Cerebellar nuclear complex (tissue), 1 donor: ENCODE data around the gene FOXP1.

Experiments
- DNase-seq, 2 experiments: peaks; one replicate each; lab custom pipeline; 2025; lab: John Stamatoyannopoulos, UW

The FOXP1 gene

DNA sequence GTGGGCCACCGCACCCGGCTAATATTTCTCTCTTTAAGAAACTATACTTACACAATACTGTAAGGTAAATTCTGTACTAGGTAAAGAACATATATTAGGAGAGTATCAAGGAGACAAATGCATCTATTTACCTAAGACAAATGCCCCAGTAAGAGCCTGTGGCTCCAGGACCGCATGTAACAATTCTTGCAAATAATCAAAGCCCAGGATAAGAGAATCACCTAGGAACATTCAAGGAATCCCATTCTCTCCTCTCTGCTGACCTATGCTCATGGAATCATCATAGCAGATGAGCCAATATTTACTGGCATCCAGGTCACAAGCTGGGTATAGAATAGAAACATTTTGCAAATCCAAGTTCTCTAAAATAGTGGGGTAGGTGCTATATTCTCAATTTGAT, 347.7 kb downstream of the FOXP1 start:
- no peak for DNase-seq

DNA sequence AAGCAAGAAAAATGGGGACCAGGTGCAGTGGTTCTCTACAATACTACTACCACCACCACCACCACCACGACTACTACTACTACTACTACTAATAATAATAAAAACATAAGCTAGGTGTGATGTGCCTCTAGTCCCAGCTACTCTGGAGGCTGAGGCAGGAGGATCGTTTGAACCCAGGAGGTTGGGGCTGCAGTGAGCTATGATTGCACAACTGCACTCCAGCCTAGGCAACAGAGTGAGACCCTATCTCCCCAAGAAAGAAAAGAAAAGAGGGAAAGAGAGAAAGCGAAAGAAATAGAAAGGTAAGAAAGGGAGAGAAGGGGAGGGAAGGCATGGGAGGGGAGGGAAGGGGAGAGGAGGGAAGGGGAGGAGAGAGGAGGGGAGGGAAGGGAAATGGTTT, 350.6 kb downstream of the FOXP1 start:
- DNase-seq = no peak

DNA sequence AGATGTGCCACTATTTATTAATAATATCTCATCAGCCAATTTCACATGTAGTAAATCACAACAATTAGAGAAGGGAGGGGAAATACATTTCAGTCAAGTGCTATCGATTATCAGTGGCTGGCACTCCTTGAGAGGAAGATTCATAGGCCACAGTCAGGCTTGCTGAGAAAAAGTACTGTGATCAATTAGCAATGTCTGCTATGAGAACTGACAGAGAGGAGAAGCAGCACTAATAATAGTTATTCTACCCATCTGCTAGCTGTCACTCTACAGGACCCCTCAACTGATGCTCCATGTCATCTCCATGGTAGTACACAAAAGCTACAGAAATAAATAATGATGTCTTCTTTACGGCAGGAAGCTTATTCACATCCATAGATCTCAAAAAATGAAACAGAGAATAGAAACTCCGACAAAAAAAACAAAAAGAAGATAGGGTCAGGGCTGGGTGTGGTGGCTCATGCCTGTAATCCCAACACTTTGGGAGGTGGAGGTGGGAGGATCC, 351.3 kb downstream of the FOXP1 start:
- no peak for DNase-seq

DNA sequence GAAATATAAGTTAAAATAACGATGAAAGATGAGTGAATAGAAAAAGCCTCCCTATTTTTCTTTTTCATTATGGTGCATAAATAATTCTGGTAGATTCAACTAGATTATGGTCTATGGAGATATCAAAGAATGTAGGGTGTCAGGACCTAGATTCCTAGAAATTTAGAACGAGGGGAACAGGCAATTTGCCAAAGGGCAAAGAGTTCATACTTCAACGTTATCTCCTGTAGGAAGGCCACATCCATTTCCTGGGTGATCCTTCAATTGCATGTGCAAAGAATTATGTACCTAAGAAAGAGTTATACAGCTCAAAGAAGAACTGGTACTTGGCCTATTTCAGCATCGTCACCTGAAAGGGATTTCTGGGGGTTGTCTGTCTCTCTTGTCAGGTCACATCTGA, 351.8 kb downstream of the FOXP1 start:
- DNase-seq = no peak

DNA sequence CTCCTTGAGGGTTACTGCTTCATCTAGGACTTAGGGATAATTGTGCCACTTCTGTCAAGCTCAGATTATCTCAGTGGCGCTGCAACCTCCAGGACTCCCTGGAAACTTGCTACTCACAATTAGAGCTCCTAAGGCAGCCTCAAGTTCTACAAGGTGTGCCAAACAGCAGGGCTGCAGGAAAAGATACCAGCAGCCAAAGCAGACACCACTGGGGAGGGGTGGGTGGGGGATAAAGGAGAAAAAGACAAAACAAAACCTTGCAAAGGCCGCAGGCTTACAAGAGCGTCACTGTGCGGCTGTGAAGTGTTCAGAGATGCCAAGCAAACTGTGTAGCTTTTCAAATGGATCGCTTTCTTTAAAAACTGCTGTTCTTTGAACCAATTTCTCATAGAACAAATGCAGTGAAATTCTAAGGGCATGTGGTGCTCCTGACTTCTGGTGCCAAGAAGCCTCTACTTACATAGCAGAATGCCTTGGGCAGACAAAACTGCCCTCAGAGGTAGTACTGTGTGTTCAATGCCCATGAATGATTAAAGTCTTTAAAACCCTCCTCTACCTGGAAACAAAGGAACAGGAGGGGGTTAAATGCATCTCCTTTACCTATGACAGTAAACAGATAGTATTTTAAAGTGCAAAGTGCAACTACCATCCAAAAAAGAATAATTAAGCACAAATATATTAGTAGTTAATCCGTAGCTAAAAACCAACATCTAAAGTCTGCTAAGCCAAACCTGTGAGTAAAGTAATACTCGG, 353.4 kb downstream of the FOXP1 start:
- DNase-seq = no peak

DNA sequence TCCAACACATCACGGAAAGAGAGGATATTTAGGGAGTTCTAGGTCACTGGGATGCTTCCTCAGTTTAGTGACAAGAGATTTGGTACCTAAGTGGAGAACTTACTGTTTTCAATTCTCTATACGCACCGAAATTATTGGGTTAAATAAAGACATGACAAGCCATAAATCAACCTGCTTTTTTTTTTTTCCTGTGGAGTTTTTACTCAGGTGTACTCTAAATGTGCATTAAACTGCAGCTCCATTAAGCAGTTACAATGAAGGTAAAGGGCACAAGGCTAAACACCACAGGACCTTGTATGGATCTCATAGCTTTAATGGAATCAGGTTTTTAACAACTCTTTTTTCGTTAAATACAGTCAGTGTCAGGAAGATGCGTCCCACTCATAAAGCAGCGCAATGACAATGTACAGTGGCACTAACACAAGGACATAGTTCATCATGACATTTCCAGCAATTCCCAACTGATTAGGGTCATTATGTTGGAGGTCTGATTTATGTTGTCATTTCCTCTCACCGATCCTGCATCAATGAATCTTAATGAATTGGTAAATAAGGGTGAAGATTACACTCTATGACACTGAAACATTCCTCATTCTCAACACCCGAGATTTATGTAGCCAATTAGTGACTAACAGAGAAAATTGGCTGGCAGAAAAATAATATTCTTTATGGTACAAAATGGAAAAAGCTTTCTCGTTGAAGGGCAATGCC, 355.2 kb downstream of the FOXP1 start:
- no peak for DNase-seq

DNA sequence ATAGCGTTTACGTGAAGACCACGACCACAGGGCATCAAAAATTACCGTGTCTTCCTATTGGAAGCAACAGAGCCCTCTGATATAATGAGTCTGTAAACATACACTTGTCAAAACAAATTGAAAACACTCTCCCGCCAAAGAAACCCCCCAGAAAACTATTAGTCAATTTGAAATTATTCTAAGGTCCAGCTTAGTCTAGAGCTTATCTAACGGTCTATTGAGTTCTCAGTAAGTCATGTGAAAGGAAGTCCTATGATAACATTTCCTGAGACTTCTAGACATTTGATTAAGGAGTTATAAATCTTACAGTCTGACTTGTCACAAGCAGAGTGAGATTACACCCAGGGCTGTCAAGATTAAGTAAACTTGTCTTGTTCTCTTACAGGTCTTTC, 356.3 kb downstream of the FOXP1 start:
- no peak for DNase-seq

DNA sequence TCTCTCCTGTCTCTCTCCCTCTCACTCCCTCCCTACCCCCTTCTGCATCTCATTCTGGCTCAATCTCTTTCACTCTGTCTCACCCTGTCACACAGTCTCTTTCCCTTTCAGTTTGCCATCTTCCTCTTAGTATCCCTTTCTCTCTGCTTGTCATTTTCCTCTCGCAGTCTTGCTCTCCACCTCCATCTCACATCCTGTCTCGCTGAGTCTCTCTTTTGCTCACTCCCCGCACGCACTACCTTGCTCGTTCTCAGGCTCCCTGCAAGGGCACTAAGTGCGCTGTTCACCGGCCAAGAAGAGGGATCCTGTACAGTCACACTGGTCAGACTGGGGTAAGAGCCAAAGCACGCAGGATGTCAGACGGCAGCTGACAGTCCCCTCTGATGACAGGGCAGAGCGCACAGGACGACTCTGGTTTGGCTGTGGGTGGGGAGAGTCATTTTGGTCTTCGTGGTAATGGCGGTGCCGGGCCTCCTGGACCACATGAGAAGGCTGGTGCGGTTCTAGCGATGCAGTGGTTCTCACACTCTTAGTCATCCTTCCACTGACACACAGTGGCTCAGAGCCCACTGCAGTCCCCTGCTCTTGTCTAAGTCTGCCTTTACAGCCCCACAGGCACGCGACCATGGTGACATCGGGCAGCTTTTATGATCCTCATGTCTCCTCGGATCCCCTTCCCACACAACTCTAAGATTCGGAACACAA, 356.8 kb downstream of the FOXP1 start:
- no peak for DNase-seq

DNA sequence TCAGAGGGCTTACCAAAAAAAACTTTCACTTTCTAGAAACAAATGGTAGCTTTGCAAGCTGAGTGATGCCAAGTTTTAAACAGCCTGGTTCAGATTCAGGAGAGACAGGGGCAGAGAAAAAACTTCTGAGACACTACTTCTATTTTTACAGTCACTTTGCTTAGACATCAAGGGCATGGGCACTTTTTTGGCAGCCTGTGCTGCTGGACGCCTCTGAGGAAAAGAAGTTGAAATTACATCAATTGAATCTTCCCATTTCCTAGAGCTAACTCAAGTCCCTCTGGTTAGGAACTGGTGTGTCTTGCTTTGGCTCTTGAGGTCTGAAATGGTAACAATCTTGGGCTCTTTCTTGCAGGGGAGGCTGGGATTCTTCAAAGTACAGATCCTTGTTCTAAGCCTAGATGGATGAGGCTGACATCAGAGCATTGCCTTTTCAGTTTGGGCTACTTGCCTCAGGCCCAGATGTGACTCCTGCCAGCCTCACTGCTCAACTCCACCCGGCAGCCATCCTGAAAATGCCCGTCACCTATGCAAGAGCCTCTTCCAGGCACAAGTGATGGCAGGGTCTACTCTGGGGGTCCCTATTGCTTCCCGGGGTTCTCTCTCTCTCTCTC, 357.5 kb downstream of the FOXP1 start:
- no peak for DNase-seq

DNA sequence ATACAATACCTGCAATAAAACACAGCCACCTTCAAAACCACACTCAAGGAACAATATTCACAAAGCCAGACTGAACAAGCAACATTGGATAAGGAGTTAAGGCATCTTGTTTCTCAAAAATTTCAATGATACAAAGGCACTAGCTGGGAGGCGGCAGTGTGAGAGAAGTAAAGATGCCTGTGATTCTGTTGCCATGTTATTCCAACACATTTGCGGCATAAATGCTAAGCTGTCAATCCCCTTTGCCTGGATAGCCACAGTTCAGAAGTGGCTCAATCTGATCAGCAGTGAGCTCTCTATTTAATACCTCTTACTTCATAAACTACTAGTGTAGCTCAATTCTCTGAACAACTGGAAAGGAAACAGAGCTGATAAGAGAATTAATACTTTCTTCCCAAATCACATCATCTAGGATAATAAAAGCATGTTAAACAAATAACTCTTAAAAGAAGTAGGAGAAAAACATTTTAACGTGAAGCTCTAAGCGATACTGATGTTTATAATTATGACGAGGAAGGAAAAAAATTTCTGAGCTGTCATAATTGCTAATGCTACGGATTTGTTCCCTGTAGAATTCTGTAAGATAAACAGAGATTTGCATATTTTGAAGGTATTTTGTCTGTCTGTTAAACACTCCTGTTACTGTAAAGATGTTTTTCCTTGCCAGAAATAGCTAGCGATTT, 358.4 kb downstream of the FOXP1 start:
- no peak for DNase-seq

DNA sequence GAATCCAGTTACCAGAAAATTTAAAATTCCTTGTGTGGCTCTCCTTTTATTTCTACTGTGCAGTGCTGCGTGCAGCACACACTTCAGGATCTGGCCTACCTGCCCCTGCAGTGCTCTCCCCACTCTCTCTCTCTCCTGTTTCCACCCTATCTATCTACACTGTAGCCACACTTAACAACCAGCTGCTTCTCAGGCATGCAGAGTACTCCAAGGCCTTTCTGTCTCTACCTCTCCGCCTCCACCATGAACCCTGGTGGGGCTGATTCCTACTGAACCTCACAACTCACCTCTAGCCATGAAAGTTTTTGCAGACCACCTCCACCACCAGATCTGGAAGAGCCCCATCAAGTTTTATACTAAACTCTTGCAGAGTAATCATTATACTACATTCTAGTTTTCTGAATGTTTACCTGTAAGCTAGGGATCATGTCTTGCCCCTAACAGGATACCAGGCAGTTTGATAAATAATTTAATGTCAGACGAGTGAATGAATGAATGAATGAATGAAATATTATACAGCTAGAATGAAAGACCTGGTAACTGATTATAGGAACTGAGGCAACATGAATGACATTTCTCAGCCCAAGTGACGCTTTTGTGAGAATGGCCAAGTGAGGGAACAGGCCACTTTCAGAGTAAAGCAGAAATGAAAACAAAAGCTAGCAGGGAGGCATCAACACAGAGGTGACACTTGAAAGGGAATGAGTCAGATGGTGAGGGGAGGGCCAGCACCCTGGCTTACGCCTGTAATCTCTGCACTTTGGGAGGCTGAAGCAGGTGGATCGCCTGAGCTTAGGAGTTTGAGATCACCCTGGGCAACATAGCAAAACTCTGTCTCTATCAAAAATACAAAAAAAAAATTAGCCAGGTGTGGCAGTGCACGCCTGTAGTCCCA, 363.5 kb downstream of the FOXP1 start:
- no peak for DNase-seq

DNA sequence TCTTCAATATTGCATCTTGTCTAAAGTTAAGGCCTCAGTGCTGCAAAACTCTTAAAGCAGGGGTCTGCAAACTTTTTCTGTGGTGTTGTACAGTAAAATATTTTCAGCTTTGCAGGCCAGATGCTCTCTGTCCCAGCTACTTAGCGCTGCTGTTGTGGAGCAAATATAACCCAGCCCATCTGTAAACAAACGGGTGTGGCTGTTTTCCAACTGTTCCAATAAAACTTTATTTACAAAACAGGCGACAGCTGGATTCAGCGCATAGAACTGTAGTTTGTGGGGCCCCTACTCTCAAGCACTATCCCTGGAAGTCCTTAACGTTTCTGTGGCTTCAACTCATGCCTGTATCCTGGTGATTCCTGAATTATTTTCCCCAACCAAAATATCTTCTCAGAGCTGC, 365.0 kb downstream of the FOXP1 start:
- no peak for DNase-seq

DNA sequence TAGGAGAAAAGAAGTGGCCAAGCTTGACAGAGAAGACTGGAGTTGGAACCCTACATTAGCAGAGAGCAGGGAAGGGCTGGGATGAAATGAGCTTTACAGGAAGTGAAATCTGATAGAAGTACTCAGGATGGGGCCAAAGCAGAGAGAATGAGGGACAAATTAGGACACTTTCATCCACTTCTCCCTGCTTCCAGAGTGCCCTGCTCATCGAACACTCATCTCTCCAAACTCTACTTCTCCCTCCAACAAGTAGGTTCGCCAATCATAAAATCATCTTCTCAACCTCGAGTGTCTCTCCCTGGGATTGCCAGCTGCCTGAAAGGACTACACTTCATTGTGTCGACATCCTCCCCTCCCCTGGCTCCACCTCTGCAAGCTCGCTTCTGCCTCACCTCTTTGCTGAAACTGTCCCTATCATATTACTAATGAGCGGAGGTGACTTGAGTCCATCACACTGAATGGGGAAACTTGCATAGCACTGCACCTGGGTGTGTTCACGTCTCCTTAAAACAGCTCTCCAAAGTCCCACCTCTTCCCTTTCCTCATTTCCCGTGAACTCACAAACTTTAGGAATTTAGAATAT, 365.8 kb downstream of the FOXP1 start:
- no peak for DNase-seq

DNA sequence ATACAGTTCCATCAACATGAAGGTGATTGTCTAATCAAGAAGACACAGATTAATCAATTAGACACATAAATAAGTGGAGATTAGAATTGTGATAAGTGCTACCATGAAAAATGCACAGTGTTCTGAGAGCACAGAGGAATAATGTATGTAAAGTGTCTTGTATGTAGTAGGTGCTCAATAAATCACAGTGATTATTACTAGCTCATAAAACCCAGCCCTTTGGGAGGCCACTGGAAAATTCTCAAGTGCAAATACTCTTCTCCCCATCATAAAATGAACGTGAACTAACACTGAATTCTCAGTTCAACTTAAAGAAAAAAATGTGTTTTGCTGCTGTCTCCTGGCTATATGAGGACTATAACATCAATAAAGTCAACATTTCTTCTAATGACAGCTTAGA, 368.2 kb downstream of the FOXP1 start:
- no peak for DNase-seq

DNA sequence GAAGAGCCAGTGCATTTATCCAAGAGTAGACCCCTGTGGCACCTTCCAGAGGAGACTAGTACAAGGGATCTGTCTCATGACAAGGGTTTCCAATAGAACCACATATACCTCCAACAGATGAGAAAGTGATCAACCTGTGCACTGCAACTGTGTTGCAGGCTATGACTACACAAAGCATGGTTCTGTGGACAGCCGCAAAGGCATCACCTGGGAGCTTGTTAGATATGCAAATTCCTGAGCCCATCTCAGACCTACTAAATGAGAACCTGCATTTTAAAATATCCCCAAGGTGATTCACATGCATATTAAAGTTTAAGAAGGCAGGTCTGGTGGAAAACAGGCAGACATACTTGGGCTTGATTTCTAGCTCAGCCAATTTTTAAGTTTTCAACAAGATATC, 368.7 kb downstream of the FOXP1 start:
- no peak for DNase-seq

DNA sequence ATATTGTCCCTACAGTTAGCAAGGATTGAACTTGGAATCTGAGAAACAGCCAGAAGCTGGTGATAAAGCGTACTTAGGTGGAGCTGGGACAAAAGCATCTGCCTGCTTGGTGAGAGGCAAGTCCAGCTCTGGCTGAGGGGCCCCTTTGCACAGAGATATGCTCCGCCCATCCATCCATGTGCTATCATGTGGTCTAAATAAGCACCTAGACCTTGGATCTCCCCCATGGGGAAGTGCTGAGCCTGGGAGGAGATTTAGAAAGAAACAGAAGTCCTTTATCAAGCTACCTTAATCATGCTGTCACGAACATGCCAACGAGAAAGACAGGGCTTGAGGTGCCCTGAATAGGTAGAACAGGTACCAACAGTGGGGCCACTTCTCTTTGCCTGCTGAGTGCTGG, 369.5 kb downstream of the FOXP1 start:
- DNase-seq = no peak

DNA sequence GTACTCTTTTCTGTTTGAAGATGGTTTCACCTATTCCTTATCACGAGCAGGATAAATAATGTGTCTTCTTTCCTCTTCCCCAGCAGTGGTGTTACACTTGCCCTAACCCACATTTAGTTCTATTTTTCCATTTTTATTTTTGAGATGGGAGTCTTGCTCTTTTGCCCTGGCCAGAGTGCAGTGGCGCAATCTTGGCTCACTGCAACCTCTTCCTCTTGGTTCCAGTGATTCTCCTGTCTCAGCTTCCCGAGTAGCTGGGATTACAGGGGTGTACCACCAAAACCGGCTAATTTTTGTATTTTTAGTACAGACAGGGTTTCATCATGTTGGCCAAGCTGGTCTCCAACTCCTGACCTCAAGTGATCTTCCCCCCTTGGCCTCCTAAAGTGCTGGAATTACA, 372.4 kb downstream of the FOXP1 start:
- no peak for DNase-seq

DNA sequence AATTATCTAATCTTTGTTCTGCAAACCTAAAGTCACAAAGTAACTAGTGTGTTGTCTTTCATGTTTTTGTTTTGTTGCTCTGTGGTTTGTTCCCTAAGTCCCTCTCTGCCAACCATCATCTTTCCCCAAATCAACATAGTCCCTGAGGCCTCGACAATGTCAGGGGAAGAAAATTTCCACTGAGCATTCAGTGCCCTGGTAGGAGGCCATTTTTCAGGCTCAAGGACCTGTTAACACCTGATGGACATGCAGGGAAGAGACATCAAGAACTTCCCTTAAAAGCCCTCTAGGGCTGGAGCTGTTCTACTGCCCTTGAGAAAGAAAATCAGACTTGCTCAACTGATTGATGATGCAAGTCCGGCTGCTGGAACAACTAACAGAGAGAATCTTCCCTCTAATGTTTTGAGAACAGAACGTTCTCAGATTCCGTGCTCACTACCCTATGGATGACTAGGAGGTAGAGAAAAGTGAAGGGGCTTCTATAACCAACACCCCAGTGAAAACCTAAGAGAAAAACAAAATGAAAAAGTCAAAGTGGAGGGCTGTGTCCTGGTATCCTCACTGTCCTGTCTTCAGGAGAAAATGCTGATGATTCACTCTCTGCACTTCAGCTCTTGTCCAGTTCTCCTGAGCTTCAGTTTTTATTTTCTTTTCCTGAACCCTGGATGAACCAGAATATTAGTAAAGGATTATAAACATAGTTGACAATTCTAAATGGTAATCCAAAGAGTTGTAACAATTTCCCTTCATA, 373.1 kb downstream of the FOXP1 start:
- no peak for DNase-seq

DNA sequence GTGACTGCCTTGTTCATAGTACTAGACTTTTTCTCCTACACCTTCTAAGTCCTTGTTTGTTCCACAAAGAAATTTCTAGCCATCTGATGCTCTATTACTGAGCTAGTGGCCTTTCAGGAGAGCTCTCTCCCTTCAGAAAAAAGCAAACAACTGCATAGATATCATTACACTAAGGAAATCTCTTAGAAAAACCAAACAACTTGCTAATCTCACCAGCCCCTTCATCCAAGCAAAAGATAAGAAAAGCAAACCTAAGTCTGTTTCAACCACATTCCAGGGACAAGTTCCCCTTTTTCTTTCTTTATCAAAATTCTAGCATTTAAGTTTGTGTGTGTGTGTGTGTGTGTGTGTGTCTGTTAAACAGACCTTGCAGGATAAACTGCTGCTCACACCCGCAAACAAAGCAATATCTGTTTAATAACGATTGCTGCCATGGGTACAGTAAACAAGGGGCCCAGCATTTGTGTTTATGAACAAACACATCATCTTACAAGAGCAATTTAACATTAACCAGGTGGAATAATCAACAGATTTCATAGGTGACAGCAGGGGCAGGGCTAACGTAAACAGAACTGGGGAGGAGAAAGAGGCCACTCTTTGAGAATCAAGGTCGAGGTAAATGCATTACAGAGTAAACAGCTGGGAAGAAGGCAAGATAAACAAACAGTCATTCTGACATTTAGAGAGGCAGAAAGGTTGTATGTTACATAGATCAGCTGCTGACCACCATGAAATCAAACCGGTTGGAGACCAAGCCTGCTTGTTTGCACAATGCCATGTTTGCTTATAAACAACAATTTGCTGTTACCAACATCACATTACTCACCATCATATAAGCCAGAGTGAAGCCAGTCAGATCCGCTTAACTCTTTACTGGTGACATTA, 375.1 kb downstream of the FOXP1 start:
- DNase-seq = no peak
